NCI-H146 (cell line): ENCODE data around the gene DAG1.
"Not testable (repeated sequence)": the region's sequence is repeated elsewhere in the genome, so short reads cannot be mapped to it uniquely, and the experiment has no call there.

Experiments used
- DNase-seq: peaks from one replicate; lab custom pipeline; 2025; lab: John Stamatoyannopoulos, UW

Gene DAG1

DNA sequence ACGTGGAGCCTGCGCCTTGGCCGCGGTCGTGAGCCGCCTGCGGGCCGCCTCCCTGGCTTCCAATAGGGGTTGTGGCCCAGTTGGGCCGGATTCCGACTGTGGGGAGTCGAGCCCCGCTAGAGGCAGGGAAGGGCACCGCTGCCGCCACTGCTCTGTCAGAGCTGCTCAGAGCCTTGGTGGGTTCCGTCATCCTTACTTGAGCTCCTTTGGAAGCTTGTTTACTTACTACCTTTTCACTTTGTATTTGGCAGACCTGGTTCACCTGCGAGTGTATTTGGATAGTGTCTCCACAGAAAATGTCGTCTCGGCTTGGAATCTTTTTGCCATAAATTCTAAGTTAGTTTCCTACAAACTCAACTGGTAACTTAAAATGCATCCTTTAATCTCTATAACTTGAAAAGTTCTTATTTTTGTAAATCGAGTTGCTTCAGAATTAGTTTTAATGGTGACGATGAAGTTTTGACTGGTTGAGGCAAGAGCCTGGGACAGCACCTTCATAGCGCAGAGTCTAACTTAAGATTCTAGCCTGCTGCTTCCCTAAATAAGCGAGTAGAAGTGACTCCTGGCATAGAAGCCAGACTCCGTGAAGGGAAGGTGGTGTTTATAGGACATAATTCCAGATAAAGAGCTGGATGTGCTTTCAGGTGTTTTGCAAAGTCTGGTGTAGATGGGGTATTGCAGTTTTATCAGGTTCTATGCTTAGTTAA is 800 bp downstream of the DAG1 start:
- no peak for DNase-seq

DNA sequence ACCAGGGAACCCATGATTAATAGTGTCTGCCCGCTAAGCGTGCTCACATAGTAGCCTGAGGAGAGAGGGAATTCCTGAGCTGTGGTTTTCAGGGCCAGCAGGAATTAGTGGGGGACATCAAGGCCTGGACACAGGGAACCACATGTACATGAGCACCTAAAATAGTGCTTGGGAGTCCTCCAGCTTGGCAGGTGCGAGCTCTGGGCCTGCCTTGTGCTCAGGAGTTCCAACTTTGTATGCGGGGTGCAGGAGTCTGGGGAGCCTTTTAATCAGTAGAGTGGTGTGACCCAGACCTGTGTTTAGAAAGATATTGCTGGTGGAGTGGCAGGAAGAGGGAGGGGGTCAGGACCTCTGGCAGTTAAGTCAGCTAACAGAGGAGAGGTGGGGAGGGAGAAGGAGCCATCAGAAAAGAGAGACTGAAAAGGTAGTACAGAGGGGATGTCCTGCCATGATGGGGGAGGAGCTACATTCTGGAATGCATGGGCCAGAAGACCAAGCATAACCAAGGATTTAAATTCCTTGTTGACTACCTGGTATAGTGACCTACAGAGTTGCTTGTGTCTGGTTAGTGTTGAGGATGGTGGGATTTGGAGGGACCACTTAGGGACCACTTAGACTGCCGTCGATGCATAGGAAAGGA is 1.9 kb downstream of the DAG1 start:
- DNase-seq = no peak

DNA sequence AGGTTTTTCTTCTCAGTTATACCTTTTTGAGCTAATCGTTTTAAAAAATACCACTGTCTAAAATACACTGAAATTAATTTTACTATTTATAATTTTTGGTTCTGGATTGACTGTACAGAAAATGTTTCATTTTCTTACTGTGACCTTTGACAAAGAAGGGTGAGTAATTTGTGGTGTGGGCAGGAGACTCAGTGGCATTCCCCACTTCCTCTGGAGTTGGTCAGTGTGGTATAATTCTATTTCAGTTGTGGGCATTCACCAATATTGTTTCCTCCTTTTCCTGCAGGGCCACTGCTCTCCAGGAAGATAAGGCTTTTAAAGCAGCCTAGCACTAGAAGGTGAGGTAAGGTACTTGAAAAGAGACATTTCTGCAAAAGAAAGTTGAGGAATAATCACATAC is 6.5 kb downstream of the DAG1 start:
- no peak for DNase-seq

DNA sequence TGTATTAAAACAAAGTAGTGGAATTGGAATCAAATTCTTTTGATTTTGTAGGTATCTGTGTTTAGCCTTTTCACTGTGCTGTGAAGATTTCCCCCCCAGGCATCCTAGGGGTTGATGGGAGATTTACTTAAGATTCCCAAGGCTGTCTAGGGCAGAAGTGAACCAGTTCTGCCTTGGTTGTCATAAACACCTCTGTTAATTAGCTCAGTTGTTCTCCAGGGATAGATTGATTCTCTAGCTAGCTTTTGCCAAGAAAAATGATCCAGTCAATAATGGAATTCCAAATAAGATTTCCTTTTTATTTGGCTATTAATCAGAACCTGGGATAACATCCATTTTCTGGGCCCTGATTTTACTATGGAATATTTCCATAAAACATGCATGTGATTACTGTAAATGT is 12.7 kb downstream of the DAG1 start:
- DNase-seq = no peak

DNA sequence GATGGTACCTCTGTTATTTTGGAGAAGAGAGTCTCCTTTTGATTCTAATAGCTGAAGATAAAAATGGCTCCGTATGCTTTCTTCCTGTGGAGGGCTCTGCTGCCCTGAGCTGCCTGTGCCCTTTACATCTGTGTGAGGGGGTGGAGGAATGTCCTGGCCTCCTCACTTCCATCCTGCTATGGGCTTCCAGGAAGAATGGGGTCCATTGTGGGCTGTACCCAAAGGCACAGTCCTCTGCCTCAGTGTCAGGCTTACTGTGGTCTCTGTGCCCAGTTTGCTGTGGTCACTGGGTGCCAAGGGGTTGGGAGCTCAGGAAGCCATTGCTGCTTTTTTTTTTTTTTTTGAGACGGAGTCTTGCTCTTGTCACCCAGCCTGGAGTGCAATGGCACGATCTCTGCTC is 14.4 kb downstream of the DAG1 start:
- no peak for DNase-seq

DNA sequence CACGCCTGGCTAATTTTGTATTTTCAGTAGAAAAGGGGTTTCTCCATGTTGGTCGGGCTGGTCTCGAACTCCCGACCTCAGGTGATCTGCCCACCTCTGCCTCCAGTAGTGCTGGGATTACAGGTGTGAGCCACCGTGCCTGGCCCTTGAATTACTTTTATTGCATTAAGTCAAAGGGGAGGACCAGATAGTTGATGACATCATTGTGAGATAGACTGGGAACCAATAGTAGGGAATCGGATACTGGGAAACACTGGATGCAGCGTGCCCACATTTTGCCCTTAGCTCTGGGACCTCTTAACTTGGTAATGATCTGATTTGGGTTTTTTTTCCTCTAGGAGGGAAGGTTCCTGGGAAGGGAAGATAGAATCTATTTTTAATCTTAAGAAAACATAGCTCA is 19.2 kb downstream of the DAG1 start:
- DNase-seq = no peak

DNA sequence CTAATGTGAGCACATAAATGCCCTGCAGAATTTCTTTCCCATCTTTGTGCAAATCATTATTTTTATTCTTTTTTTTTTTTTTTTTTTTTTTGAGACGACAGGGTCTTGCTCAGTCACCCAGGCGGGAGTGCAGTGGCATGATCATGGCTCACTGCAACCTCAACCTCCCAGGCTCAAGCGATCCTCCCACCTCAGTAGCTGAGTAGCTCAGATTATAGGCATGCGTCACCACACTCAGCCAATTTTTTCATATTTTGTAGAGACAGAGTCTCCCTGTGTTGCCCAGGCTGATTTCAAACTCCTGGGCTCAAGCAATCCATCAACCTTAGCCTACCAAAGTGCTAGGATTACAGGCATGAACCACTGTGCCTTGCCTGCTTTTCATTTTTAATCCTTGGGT is 22.9 kb downstream of the DAG1 start:
- no peak for DNase-seq

DNA sequence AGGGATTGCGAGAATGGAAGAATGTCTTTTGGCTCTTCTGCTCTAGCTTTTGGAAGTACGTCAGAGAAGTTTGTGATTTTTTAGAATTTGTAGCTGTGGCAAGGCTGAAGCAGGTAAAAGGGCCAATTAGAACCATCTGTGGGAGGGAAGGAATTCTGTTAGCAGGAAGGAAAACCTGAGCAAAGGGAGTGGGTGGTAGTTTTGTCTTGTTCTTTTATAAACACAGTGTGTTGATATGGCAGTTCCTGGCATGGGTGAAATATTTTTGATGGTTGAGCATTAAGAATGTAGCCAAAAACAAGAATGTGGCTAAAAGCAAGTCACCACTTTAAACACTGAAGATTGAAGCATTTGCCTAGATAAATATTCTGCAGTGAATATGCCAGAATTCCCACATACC is 23.8 kb downstream of the DAG1 start:
- no peak for DNase-seq

DNA sequence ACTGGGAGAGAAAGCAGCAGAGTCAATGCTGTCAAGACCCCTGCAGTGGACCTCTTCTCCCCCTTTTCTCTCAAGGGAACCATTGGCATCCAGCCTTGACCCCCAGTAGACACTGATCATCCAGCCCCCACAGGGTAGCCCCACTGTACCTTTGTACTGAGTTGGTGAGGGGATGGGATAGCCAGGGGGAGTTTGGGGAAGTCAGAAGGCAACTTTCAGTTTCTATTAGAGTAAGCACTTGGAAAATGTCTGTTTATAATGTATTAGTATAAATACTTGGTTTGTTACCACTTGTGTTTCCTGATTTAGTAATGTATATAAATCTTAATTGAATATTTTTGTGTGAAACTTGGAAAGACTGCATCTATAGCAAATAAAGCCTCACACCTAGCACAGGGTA is 25.0 kb downstream of the DAG1 start:
- DNase-seq = no peak

DNA sequence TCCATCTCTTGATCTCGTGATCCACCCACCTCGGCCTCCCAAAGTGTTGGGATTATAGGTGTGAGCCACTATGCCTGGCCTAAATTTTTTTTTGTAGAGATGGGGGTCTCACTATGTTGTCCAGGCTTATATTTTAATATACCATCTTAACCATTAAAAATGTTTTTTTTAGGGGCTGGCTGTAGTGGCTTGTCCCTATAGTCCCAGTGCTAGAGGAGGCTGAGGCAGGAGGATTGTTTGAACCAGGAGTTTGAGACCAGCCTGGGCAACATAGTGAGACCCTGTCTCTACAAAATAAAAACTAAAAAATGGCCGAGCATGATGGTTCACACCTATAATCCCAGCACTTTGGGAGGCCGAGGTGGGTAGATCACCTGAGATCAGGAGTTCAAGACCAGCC is 26.8 kb downstream of the DAG1 start:
- DNase-seq = not testable (repeated sequence)

DNA sequence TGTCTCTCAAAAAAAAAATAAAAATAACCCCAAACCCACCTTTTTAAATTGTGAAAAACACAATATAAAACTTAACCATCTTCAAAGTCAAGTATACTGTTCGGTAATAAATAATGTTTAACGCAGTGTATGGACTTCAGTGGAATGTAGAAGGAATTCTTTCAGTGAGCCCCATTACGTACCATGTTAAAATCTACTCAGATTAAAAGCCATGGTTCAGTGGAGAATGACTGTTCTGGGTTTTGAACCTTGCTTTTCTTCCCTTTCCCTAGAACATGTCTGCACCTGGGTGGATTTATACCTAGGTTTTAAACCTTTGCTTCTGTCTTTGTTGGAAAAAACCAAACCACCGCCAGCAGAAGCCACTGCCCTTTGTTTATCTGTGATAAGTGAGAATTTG is 27.5 kb downstream of the DAG1 start:
- DNase-seq = no peak

DNA sequence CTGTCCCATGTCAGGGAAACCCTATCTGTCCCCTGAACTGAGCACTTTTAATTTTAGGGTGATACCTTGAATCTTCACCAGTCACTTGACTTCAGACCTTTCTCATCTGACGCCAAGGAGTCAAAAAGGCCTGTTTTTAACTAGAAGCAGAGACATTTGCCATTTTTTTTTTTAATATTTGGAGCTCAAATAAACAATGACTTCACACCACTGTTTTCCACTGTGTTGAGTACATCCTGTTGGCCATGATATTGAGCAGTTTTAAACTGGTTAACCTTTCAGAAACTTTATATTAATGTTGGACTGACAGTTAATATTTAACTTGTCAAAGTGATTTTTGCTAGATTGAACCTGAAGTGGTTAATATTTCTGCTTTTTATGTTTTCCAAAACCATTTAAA is 28.2 kb downstream of the DAG1 start:
- no peak for DNase-seq

DNA sequence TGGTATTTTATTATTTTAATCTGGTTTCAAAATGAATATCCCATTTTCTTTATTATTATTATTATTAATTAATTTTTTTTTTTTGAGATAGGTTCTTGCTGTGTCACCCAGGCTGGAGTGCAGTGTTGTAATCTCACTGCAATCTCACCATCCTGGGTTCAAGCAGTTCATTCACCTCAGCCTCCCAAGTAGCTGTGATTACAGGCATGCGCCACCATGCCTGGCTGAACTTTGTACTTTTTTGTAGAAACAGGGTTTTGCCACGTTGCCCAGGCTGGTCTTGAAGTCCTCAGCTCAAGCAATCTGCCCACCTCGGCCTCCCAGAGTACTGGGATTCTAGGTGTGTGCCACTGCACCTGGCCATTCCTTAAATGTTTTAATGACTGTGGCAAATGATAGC is 28.6 kb downstream of the DAG1 start:
- no peak for DNase-seq

DNA sequence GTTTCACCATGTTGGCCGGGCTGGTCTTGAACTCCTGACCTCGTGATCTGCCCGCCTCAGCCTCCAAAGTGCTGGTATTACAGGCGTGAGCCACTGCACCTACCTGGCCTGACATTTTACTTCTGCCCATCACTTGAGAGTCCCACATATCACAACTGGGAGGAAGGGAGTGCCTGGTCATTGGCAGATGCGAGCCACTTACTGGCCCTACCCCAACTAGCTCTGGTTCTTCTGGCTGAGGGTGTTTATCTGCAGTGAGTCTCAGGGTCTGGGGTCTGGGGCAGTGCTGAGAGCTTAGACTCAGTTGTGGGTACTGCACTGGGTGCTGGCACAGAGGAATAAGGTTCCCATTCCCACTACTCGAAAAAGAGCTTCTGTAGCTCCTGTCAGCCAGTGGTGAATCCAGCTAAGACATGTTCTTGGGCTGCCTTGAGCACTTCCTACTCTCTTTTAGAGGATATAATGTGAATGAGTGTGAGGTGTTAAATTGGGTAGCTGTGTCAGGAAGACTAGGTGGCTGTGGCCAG is 30.2 kb downstream of the DAG1 start:
- DNase-seq = no peak

DNA sequence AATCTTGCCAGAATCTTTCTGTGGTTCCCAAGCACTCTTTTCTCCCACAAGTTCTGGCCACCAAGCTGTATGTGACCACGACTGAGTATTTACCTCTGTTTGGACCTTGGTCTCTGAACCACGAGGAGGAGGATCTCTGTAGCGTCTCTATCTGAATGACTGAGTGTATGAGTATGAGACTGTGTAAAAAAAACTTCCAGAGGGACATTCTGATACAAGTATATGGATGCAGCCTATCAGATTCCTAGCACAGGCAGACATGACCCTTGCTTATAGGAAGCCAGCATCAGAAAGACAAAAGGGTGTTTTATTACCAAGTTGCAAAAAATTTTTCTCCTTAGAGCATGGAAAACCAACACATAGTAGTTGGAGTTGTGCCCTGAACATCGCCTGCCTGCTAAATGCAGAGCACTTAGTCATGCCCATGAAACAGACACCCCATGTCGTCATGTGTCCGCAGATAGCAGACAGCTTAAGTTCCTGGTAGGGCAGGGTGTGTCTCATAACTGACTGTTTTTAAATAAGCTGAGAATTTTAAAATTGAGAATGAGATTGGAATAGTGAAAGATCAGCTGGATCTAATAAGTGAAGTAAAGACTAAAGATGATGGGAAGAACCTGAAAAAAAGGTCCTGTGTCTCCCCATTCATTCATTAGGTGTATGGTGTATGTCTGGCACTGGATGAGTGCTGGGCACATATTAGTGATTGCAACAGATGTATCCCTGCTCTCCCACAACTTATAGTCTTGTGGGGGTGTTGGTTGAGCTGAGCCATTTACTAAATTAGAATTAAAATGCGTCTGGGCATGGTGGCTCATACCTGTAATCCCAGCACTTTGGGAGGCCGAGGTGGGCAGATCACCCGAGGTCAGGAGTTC is 30.9 kb downstream of the DAG1 start:
- no peak for DNase-seq

DNA sequence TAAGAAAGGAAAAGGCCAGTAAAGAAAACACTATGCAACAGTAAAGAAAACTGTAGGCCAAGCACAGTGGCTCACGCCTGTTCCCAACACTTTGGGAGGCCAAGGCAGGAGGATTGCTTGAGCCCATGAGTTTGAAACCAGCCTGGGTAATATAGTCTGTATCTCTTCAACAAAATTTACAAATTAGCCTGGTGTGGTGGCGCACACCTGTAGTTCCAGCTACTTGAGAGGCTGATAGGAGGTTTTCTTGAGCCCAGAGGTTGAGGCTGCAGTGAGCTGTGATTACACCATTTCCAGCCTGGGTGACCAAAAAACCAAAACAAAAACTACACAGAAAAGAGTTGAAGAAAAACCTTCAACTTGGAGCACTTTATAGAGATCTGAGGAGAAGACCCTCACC is 31.8 kb downstream of the DAG1 start:
- no peak for DNase-seq

DNA sequence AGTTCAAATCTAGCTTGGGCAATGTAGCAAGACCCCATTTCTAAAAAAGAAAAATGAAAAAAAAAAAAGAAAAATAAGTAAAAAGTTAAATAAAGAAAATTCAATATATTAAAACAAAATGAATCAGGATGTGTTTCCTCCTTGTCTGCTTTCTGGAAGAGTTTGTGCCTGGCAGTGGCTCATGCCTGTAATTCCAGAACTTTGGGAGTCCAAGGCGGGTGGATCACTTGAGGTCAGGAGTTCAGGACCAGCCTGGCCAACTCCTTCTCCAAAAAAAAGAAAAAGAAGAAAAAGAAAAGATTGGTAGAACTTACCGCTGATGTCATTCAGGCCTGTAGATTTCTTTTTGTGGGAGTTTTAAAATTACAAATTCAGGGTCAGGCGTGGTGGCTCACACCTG is 36.8 kb downstream of the DAG1 start:
- no peak for DNase-seq

DNA sequence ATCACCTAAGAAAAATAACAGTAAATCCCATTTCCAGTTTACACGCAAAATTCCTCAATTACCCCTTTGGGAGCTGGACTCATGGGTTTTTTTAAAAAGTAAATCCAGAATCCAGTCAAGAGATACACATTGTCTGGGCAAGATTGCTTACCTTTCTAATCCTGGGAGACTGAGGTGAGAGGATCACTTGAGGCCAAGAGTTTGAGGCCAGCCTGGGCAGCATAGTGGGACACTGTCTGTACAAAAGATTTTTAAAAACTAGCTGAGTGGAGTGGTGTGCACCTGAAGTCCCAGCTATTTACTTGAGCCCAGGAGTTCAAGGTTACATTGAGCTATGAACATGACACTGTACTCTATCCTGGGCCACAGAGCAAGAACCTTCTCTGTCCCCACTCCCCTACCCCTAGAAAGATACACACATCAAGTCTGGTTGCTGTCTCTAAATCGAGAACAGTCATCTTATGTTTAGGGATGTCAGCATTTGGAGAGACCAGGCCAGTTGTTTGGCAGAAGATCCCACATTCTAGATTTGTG is 39.0 kb downstream of the DAG1 start:
- no peak for DNase-seq

DNA sequence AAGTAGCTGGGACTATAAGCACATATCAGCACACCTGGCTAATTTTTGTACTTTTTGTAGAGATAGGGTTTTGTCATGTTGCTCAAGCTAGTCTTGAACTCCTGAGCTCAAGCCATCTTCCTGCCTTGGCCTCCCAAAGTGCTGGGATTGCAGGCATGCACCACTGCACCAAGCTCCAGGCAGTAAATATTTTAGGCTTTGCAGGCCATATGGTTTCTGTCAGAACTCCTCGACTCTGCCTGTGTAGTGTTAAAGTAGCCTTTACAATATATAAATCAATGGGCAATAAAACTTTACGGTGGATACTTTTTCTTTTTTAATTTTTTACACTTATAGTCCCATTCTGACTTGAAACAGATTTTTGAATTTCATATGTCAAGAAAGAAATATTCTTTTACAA is 41.6 kb downstream of the DAG1 start:
- DNase-seq = no peak

DNA sequence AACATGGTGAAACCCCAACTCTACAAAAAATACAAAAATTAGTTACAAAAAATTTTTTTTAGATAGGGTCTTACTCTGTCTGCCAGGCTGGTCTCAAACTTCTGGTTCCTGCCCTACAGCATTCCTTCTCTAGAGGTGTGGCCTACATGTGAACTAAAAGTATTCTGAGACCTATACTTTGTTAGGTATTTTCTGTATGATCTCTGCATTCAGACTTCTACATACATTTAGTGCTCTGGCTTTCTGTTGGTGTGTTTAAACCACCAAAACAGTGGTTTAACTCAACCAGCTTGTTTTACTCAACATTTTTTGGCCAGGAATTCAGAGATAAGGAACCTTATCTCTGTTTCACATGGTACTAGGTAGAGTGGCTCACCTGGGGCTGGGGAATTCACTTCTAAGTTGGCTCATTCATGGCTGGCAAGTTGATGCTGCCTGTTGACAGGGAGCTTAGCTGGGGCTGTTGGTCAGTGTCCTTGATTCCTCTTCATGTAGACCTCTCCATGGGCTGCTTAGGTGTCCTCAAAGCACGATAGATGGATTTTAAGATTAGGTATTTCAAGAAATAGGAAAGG is 42.8 kb downstream of the DAG1 start:
- no peak for DNase-seq

DNA sequence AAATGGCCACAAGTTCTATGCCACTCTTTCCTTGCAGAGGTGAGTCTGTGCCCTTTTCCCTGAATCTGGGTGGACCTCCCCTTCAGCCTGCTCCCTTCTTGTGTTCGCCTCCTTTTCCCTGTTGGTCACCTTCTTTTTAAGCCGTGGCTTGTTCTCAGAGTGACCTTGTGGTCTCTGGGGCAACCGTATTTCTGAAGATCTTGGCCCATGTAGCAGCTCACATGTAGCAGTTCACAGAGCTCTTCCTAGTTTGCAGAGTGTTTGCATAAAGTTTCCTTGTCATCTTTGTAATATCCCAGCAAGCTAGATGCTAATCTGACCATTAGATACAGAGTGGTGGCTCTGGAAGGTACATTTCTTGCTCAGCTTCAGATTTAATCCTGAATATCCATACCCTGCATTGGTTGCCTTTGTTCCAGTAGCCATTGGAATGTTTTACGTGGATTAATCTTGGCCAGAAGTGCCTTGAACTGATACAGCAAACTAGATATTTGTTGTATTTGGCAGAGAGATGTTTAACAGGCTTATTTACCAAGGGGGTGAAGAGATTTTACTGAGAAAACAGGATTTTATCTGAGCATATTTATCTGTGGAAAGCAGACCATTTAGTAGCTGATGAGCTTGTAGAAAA is 43.5 kb downstream of the DAG1 start:
- DNase-seq = no peak

DNA sequence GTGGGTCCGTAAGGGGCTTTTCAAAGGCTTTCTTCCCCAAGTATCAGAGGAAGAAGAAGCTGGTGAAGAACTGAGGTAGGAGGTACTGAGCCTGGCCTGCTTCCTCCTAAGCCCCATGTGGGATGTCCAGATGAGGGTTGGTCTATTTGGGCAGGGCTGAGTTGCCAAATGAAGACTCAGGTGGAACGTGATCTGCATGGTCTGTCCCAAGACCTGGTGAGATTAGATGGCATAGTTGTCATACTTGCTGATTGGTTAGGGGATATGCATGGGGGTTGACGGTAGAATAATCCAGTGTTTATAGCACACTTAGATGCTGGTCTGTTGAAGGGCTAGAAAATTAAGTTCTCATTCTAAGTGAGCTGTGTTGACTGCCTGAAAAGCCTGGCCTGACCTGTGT is 47.9 kb downstream of the DAG1 start:
- DNase-seq = no peak
